ENCODE measurements around the gene CRADD.
"Not testable (repeated sequence)": the region's sequence is repeated elsewhere in the genome, so short reads cannot be mapped to it uniquely, and the experiment has no call there.

The CRADD gene

DNA sequence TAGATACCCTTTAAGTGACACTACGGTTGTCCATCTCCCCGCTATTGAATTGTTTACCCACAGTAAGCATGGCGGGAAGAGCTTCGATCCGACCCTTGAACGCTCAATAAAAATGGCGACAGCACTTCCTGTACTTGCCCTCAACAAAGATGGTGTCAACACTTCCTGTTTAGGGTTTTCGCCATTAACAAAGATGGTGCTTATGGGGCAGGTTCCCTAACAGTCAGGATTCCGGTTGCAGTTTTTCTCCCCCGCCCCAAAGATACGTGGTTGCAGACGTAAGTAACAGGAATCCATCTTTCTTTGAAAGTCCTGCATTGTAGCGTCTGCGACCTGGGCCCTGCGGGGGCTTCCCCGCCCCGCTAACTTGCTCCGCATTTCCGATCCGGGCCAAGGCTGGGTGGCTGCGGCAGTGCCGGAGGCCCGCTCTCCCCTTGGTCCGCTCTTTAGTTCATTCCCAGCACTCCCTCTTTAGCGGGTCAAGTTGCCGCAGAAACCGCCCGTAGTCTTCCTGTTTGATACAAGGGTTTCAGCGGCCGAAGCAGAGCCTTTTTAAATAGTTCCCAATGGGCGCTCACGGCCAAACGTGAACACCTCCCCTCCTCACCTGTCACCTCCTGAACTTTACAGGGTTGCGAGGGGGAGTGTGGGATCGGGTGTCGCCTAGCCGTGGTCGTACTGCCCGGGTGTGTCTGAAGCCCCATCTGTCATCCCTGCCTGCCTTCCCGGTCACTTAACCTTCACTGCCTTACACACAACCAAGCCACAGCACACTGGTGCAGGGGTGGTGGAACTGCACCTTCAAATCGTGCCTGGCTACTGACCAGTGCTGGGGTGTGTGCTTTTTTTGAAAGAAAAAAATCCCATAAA lies at the start of gene CRADD:
Gene CRADD, plus strand, starts transcription at position 181 of the 870 bp plus-strand sequence.
- peak; percentile 99 for DNase-seq

- DNase-seq, result no peak
These were observed 44.8 kb upstream of the CRADD start for GRCh38 chr12:93632383-93632782.

DNA sequence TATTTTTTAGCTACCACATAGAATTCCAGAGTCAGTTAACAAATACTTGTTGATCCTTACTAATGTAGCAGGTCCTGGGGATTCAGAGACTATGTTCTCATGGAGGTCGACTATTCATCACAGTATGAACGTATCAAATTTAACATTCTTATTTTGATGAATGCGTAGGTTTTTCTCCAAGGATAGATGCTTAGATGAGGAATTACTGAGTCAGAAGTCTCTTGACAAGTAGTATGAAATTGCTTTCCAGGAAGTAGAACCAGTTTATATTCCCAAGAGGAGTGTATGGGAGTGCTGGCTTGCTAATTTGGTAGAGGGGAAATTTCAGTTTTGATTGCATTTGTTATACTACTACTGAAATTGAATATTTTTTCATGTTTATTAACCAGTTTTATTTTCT lies 42.8 kb upstream of the CRADD start:
- DNase-seq, result no peak

GRCh38 chr12:93636708-93637107 lies 40.5 kb upstream of the CRADD start:
- no peak for DNase-seq

GRCh38 chr12:93638095-93638494 lies 39.1 kb upstream of the CRADD start:
- DNase-seq, result no peak

DNA sequence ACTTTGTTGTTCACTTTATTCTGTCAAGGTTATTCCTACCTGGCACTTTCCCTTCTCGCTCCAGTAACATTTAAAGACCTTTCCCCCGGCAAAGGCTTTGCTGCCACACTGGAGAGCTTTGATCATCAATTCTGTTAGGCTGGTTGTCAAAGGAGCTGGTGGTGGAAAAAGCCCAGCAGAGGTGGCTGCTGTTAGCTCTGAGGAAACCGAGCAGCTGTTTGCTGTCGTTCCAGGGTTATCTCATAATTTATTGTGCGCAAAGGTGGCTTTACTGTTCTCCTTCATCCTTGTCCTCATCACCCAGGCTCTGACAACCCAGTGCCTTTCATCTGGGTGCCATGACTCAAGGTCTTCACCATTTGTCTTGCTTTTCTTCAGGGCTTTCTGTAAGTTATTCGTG lies 38.2 kb upstream of the CRADD start:
- peak; percentile 82 for DNase-seq

GRCh38 chr12:93639406-93639805 lies 37.8 kb upstream of the CRADD start:
- peak; percentile 52 for DNase-seq

GRCh38 chr12:93641380-93641779 lies 35.8 kb upstream of the CRADD start:
- DNase-seq, result not testable (repeated sequence)

GRCh38 chr12:93642751-93643150 lies 34.4 kb upstream of the CRADD start:
- DNase-seq, result no peak

DNA sequence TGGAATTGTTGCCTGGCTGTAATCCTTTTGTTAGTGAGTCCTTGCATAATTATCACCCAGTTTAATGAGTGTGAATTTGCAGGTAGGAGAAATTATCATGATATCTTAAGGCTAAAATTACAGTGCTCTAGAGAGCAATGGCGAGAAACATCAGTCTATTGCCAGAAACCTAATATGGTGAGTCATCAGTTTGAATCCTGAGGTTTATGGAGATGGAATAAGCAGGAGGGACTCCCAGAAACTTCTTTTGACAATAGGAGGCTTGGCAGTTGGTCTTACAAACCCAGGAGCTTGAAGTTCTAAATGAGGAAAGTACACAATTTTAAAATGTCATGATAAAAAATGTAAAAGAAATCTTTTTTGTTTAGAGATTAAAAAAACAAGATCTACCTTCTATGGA lies 31.5 kb upstream of the CRADD start:
- no peak for DNase-seq

GRCh38 chr12:93650626-93651025 lies 26.5 kb upstream of the CRADD start:
- DNase-seq, result no peak

DNA sequence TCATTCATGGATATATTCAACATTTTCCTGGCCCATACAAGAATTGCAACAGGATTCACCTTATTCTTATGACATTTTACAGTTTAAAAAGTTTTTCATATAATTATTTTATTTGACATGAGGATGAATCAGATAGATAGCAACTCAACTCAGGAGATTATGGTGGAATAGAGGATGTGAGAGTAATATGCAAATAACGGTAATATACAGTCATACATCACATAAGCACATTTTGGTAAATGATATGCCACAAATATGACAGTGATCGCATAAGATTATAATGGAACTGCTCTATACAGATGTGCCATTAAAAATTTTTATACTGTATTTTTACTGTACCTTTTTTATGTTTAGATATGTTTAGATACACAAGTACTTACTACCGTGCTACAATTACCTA lies 24.1 kb upstream of the CRADD start:
- DNase-seq, result no peak

DNA sequence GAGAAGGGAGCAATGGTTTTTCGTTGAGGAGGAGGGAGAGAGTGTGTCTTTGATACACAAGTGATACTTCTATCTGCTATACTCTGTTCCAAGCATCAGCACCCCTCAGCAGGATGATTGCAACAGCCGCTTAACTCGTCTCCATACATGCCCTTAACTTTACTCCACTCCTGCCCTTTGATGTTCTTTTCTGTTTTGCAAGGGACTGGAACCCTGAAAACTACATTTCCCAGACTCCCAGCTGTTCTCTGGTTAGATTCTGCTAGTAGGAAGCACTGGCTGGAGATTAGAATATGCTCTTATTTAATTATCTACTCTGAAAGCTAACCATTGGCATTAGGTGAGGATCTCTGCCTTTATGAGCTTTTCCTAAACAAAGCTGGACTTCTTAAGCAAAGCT lies 23.5 kb upstream of the CRADD start:
- DNase-seq, result no peak

- no peak for DNase-seq
These were observed 22.8 kb upstream of the CRADD start for GRCh38 chr12:93654421-93654820.

DNA sequence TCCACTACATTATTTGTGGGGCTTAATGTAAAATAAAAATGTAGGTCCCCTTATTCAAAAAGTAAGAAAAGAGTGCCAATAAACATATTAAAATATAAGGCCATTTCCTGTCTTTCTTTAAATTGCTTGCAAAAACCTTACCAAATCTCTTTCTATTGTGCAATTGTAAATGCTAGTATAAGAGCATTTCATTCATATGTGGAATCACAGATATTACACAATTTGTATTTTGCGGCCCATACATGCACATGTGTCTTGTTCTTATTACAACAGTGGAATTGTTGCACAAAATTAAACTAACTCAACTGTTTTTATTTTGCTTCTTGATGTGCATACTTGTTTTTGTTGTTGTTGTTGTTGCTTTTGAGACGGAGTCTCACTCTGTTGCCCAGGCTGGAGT lies 20.1 kb upstream of the CRADD start:
- no peak for DNase-seq

DNA sequence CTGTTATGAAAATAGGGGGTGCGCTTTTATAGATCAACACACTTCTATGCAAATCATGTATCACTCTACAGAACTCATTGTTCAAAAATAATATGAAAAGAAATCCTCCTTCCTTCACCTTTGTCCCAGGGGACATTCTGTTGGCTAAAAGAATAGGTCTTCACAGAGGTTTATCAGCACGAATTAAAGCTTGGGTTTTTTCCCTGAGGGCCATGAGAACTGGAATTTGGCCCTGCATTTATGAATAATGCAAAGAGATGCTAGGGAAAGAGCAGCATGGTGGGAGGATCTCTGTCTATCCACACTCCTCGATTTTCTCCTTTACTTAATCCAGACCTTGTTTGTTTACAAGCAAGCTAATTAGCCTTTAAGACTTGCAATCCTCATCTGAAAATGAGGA lies 16.2 kb upstream of the CRADD start:
- no peak for DNase-seq

GRCh38 chr12:93663006-93663728 lies 14.0 kb upstream of the CRADD start:
- no peak for DNase-seq

- DNase-seq, result no peak
These were observed 13.5 kb upstream of the CRADD start for GRCh38 chr12:93663729-93664084.

GRCh38 chr12:93664573-93665138 lies 12.5 kb upstream of the CRADD start:
- DNase-seq, result no peak

DNA sequence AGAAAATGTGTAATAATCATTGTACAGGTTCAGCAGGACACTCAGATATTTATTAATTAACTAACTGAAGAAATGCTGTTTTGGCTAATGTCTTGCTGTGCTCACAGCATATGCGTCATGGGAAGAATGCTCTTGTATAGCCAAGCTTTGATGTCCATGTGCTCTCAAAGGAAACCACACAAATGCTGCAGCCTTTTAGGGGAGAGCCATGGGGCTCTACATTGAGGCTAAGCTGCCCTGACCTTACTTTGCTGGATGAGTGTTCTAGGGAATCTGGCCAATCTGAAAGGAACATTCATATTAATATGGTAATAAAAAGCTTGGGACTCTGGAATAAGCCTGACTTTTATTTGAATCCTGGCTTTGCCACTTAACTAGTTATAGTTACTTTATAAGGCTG lies 9.5 kb upstream of the CRADD start:
- DNase-seq, result no peak

DNA sequence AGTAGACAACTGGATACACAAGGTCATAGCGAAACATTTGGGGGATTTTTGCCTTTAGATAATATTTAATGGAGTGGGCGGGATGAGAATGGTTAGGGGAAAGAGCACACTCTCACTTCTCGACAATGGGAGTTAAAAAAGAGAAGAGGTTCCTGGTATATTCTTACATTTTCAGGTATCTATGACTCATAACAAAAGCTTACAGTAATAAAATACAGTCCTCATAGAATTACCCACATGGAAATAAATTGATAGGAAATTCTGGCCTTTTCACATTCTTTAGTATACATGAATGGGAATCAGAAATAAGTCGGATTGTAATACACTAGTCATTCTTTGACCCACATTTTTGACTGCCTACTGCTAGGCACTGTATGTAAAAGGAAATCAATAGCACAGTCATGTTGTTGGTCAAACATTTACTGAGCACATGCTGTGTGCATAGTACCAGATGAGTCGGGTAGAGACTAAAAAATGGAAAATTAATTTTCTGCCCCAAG lies 8.2 kb upstream of the CRADD start:
- DNase-seq, result no peak

- DNase-seq, result no peak
These were observed 7.7 kb upstream of the CRADD start for GRCh38 chr12:93669452-93669851.

DNA sequence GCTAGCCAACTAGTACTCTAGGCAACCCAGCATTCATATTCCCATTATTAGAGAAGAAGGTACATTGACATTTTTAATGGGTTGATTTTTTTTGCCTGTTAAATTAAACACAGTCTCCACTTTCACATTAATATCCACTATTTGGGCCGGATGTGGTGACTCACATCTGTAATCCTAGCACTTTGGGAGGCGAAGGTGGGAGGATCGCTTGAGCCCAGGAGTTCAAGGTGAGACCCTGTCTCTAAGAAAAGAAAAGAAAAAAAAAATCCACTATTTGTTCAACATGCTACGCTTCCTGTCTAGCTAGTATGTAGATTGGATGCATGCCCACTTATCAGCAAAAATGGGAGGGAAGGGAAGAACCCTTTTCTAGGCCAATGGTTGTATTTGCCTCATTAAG lies 7.1 kb upstream of the CRADD start:
- no peak for DNase-seq

DNA sequence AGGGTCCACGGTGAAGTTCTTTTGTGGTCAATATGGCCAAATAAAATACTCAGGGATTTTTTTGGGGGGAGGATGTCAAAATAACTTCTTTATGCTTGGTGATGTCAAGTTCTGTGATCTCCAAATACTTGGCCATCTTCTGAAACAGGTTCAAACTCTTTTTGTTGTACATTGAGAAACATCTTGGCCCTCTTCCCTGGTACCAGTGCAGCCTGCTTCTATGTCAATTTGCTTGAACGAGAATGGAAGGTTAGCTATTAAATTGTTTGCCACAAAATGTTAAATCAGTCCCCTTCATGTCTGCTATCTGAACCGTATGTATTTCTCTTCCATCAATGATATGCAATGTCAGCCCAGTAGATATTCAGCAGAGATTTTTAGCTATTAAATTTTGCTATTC lies 6.1 kb upstream of the CRADD start:
- DNase-seq, result no peak

All from DMS79 (cell line).